SK-N-SH treated with all-trans-retinoic acid at 6 μM for 48 hours (cell line): ENCODE data around the gene ZNF138.

ENCODE experiments used
- ATAC-seq: fragments of 200-7000 bp; cut with Tn5 transposase; 3 replicates; pipeline ENCODE4 v1.9.1; 2020; ENCODE audit warnings: mild to moderate bottlenecking, moderate library complexity
- ARNTL ChIP-seq: fragments of 450-650 bp; formaldehyde crosslinking; IDR thresholded peaks from 2 replicates; pipeline ENCODE4 v1.5.0; 2020; ENCODE audit warnings: low read depth, mild to moderate bottlenecking, moderate library complexity, borderline replicate concordance
- BACH2 ChIP-seq: fragments of 250-450 bp; sonication (Bioruptor Pico); IDR thresholded peaks from 2 replicates; pipeline ENCODE4 v1.9.0; 2021; ENCODE audit warnings: mild to moderate bottlenecking, borderline replicate concordance
- CSDC2 ChIP-seq: fragments of 250-450 bp; sonication (Bioruptor Pico); IDR thresholded peaks from 2 replicates; pipeline ENCODE4 v1.5.0; 2020; ENCODE audit warnings: mild to moderate bottlenecking, moderate library complexity
- ESRRG ChIP-seq: fragments of 250-450 bp; sonication (Bioruptor Pico); IDR thresholded peaks from 2 replicates; pipeline ENCODE4 v1.6.1; 2021; ENCODE audit warnings: mild to moderate bottlenecking
- GLIS3 ChIP-seq: fragments of 250-450 bp; sonication (Bioruptor Pico); IDR thresholded peaks from 2 replicates; pipeline ENCODE4 v1.5.0; 2020; ENCODE audit warnings: mild to moderate bottlenecking, moderate library complexity
- ISL1 ChIP-seq: fragments of 250-450 bp; sonication (Bioruptor Pico); IDR thresholded peaks from 2 replicates; pipeline ENCODE4 v2.1.2; 2022; ENCODE audit warnings: mild to moderate bottlenecking, moderate library complexity
- OSR1 ChIP-seq: fragments of 250-450 bp; sonication (Bioruptor Pico); IDR thresholded peaks from 2 replicates; pipeline ENCODE4 v1.8.0; 2022; ENCODE audit warnings: moderate library complexity, mild to moderate bottlenecking, inconsistent platforms
- POU6F1 ChIP-seq: fragments of 250-450 bp; sonication (Bioruptor Pico); IDR thresholded peaks from 2 replicates; pipeline ENCODE4 v1.8.0; 2021; ENCODE audit warnings: low read depth, mild to moderate bottlenecking, moderate library complexity, borderline replicate concordance
- PPARA ChIP-seq: fragments of 250-450 bp; sonication (Bioruptor Pico); IDR thresholded peaks from 2 replicates; pipeline ENCODE4 v1.5.0; 2020; ENCODE audit warnings: mild to moderate bottlenecking, borderline replicate concordance
- RARB ChIP-seq: fragments of 250-450 bp; sonication (Bioruptor Pico); IDR thresholded peaks from 2 replicates; pipeline ENCODE4 v1.8.0; 2021; ENCODE audit warnings: mild to moderate bottlenecking, moderate library complexity
- SNAI2 ChIP-seq: fragments of 250-450 bp; sonication (Bioruptor Pico); IDR thresholded peaks from 2 replicates; pipeline ENCODE4 v1.5.0; 2020; ENCODE audit warnings: mild to moderate bottlenecking, moderate library complexity
- TCF4 ChIP-seq: fragments of 250-450 bp; sonication (Bioruptor Pico); IDR thresholded peaks from 2 replicates; pipeline ENCODE4 v1.8.0; 2021; ENCODE audit warnings: mild to moderate bottlenecking, moderate library complexity, borderline replicate concordance
- TOX ChIP-seq: fragments of 250-450 bp; sonication (Bioruptor Pico); IDR thresholded peaks from 2 replicates; pipeline ENCODE4 v1.8.0; 2021; ENCODE audit warnings: mild to moderate bottlenecking, moderate library complexity, borderline replicate concordance
- ZC3H10 ChIP-seq: fragments of 250-450 bp; sonication (Bioruptor Pico); IDR thresholded peaks from 2 replicates; pipeline ENCODE4 v1.5.1; 2021; ENCODE audit warnings: mild to moderate bottlenecking, moderate library complexity
- ZNF565 ChIP-seq: fragments of 450-650 bp; formaldehyde crosslinking; conservative IDR thresholded peaks from 2 replicates; pipeline ENCODE4 v1.5.0; 2020; ENCODE audit warnings: low read depth, mild to moderate bottlenecking, moderate library complexity
- ZNF70 ChIP-seq: fragments of 450-650 bp; formaldehyde crosslinking; IDR thresholded peaks from 2 replicates; pipeline ENCODE4 v1.5.0; 2020; ENCODE audit warnings: mild to moderate bottlenecking, moderate library complexity
- ZNF8 ChIP-seq: fragments of 450-650 bp; formaldehyde crosslinking; IDR thresholded peaks from 2 replicates; pipeline ENCODE4 v1.5.0; 2020; ENCODE audit warnings: mild to moderate bottlenecking, moderate library complexity
- TF ChIP-seq, protein P1 (sequence below): fragments of 250-450 bp; sonication (Bioruptor Pico); IDR thresholded peaks from 2 replicates; pipeline ENCODE4 v1.5.1; 2021; ENCODE audit warnings: mild to moderate bottlenecking, moderate library complexity
- TF ChIP-seq, protein P2 (sequence below): fragments of 250-450 bp; sonication (Bioruptor Pico); IDR thresholded peaks from 2 replicates; pipeline ENCODE4 v1.5.1; 2020; ENCODE audit warnings: low read depth, mild to moderate bottlenecking, moderate library complexity
- TF ChIP-seq, protein P3 (sequence below): fragments of 250-450 bp; sonication (Bioruptor Pico); IDR thresholded peaks from 2 replicates; pipeline ENCODE4 v1.8.0; 2020; ENCODE audit warnings: mild to moderate bottlenecking, moderate library complexity, borderline replicate concordance

The ZNF138 gene

GRCh38 chr7:64794171-64794844, at the start of gene ZNF138:
Gene ZNF138, plus strand, starts transcription at chr7:64794428. Its CDS starts 141 bp downstream, at chr7:64794569.
- ATAC-seq = peak; percentile 100
- TF ChIP-seq TCF4 (CRISPR knock-in tag) (peak; percentile 10; the same call in 1 of the 2 replicates), ARNTL (CRISPR knock-in tag) (no peak)

DNA sequence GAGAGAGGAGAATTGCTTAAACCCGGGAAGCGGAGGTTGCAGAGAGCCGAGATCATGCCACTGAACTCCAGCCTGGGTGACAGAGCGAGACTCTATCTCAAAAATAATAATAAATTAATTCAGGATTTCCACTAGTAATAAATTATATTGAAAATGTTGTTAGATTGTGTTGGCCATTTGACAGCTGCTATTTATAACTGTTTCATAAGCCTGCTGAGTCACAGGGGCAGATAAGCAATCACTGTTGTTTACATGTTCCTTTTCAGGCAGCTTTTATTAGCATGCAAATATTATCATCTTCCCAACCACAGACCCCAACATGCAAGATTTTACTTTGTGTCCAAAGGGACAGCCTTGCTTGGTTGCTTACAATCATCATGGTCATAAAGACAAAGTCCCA, 49.5 kb upstream of the ZNF138 start:
- ATAC-seq = no peak
- TF ChIP-seq, protein P1, sequence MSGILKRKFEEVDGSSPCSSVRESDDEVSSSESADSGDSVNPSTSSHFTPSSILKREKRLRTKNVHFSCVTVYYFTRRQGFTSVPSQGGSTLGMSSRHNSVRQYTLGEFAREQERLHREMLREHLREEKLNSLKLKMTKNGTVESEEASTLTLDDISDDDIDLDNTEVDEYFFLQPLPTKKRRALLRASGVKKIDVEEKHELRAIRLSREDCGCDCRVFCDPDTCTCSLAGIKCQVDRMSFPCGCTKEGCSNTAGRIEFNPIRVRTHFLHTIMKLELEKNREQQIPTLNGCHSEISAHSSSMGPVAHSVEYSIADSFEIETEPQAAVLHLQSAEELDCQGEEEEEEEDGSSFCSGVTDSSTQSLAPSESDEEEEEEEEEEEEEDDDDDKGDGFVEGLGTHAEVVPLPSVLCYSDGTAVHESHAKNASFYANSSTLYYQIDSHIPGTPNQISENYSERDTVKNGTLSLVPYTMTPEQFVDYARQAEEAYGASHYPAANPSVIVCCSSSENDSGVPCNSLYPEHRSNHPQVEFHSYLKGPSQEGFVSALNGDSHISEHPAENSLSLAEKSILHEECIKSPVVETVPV = no peak
- TF ChIP-seq BACH2 (CRISPR knock-in tag) = no peak
- TF ChIP-seq ISL1 = no peak
- TF ChIP-seq POU6F1 = no peak
- TF ChIP-seq CSDC2 (CRISPR knock-in tag) = no peak
- TF ChIP-seq GLIS3 (CRISPR knock-in tag) = no peak
- no peak for TF ChIP-seq TOX (CRISPR knock-in tag)
- TF ChIP-seq, all 23 proteins: peak for 0

- no peak for TF ChIP-seq RARB (CRISPR knock-in tag)
- TF ChIP-seq, protein P2, sequence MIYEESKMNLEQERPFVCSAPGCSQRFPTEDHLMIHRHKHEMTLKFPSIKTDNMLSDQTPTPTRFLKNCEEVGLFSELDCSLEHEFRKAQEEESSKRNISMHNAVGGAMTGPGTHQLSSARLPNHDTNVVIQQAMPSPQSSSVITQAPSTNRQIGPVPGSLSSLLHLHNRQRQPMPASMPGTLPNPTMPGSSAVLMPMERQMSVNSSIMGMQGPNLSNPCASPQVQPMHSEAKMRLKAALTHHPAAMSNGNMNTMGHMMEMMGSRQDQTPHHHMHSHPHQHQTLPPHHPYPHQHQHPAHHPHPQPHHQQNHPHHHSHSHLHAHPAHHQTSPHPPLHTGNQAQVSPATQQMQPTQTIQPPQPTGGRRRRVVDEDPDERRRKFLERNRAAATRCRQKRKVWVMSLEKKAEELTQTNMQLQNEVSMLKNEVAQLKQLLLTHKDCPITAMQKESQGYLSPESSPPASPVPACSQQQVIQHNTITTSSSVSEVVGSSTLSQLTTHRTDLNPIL (CRISPR knock-in tag) = no peak
- TF ChIP-seq ZNF565 (CRISPR knock-in tag) = no peak
- no peak for TF ChIP-seq OSR1 (CRISPR knock-in tag)
- no peak for TF ChIP-seq CSDC2 (CRISPR knock-in tag)
- no peak for TF ChIP-seq PPARA (CRISPR knock-in tag)
- no peak for TF ChIP-seq ESRRG (CRISPR knock-in tag)
- no peak for TF ChIP-seq BACH2 (CRISPR knock-in tag)
- TF ChIP-seq, protein P3, sequence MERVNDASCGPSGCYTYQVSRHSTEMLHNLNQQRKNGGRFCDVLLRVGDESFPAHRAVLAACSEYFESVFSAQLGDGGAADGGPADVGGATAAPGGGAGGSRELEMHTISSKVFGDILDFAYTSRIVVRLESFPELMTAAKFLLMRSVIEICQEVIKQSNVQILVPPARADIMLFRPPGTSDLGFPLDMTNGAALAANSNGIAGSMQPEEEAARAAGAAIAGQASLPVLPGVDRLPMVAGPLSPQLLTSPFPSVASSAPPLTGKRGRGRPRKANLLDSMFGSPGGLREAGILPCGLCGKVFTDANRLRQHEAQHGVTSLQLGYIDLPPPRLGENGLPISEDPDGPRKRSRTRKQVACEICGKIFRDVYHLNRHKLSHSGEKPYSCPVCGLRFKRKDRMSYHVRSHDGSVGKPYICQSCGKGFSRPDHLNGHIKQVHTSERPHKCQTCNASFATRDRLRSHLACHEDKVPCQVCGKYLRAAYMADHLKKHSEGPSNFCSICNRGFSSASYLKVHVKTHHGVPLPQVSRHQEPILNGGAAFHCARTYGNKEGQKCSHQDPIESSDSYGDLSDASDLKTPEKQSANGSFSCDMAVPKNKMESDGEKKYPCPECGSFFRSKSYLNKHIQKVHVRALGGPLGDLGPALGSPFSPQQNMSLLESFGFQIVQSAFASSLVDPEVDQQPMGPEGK (CRISPR knock-in tag) = no peak
- TF ChIP-seq ARNTL (CRISPR knock-in tag) = no peak
- TF ChIP-seq POU6F1 = no peak
- TF ChIP-seq TCF4 (CRISPR knock-in tag) = no peak
- ATAC-seq = no peak
Observed at GRCh38 chr7:64747802-64748201, 46.4 kb upstream of the ZNF138 start.

GRCh38 chr7:64753032-64753431, 41.2 kb upstream of the ZNF138 start:
- no peak for ATAC-seq
- no peak for TF ChIP-seq ESRRG (CRISPR knock-in tag)
- no peak for TF ChIP-seq TOX (CRISPR knock-in tag)
- no peak for TF ChIP-seq ZC3H10 (CRISPR knock-in tag)
- no peak for TF ChIP-seq PPARA (CRISPR knock-in tag)
- TF ChIP-seq POU6F1 = no peak
- TF ChIP-seq CSDC2 (CRISPR knock-in tag) = no peak
- TF ChIP-seq ARNTL (CRISPR knock-in tag) = no peak
- no peak for TF ChIP-seq ZNF70 (CRISPR knock-in tag)
- TF ChIP-seq SNAI2 (CRISPR knock-in tag) = no peak
- TF ChIP-seq ZNF8 (CRISPR knock-in tag) = no peak
- TF ChIP-seq RARB (CRISPR knock-in tag) = no peak
- no peak for TF ChIP-seq ZNF565 (CRISPR knock-in tag)
- TF ChIP-seq, protein P1 = no peak
- TF ChIP-seq GLIS3 (CRISPR knock-in tag) = no peak
- TF ChIP-seq, protein P3 (CRISPR knock-in tag) = no peak
